GM19025 (cell line): ENCODE data around the gene MAB21L3.
A peak's percentile ranks its signal among the peaks of the same experiment; 100 is the strongest.

Experiments
- ATAC-seq: cut with Tn5 transposase; IDR thresholded peaks from one replicate; pipeline ENCODE4 v1.9.1; 2021; ENCODE audit warnings: mild to moderate bottlenecking, low read depth, moderate library complexity; ENCODE audit not compliant: unreplicated experiment

Gene MAB21L3

GRCh38 chr1:116110567-116111523 lies at the start of gene MAB21L3:
Gene MAB21L3, plus strand, starts transcription at chr1:116111399. Its CDS starts 1,217 bp downstream, at chr1:116112616.
- ATAC-seq = peak; percentile 60

- ATAC-seq = no peak
Observed at GRCh38 chr1:116062201-116062600, 49.0 kb upstream of the MAB21L3 start.

GRCh38 chr1:116064616-116065015 lies 46.6 kb upstream of the MAB21L3 start:
- no peak for ATAC-seq

GRCh38 chr1:116066868-116067565 lies 44.2 kb upstream of the MAB21L3 start:
- ATAC-seq = no peak

- ATAC-seq = no peak
Observed at GRCh38 chr1:116067566-116067890, 43.7 kb upstream of the MAB21L3 start.

DNA sequence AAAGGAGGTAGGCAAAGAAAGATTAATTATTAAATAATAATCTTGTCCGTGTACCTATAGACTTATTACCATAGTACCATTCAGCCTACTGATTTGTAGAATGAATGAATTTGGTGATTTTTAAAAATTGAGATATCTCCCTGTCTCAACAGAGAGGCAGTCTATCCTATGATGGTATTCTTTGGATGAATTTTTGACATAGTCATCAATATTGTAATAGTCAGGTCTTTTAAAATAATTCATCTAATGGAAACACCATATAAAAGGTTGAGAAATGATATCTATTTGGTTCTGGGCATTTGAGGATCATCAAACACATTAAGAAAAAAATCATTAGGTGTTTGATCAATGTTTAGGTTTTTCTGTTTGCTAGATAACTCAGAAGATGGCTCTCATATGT lies 35.6 kb upstream of the MAB21L3 start:
- ATAC-seq = no peak

DNA sequence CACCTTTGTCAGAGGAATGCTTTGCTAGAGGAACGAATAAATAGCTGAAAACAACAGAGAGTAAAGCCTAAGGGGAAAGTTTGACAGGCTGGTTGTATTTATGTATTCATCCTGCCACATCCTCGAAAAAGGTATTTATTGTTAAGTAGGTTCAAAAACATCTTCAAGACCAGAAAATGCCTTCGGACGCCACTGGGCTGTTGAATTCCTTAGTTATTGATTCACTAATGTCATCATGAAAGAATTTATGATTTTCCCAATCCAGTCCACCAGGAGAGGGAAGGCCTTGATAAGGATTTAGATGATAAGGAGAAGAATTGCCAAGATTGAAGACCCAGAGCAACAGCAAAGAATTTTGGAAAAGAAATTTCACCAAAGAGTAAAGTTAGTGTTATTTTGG lies 35.2 kb upstream of the MAB21L3 start:
- ATAC-seq = no peak

DNA sequence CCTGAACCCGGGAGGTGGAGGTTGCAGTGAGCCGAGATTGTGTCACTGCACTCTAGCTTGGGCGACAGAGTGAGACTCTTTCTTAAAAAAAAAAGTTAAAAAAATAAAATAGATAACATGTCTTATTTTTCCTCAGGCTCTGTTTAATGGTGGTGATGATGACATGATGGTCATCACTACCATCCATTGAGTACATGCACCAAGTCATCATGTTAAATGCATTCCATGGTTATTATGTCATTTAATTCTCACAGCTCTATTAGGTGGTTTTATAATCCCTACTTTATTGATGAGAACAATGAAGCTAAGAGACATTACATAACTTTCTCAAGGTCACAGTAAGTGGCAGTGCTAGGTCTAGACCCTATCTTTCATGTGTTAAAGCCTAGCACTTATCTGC lies 34.4 kb upstream of the MAB21L3 start:
- ATAC-seq = no peak

DNA sequence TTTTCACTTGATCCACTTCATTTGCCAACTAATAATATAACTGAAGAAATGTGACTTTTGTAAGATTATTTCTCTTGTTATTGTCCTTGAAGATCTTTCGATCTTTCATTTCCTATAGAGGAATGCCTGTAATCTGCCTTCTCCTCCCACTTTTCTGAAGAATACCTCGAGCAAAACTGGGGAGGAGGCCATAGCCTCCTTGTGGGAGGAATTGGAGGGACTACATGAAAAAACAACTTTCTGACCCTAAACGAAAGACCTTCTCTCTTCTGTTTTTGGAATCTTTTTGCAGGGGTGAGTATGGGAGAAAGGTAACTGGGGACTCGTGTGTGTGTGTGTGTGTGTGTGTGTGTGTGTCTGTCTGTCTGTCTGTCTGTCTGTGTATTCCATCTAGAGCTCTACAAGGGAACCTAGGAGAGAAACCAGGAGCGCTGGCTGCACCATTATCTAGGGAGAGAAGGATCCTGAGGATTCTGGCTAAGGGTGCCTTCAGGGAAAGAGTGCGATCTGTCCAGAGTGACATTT lies 32.4 kb upstream of the MAB21L3 start:
- no peak for ATAC-seq

- ATAC-seq = no peak
Observed at GRCh38 chr1:116087628-116088027, 23.6 kb upstream of the MAB21L3 start.

DNA sequence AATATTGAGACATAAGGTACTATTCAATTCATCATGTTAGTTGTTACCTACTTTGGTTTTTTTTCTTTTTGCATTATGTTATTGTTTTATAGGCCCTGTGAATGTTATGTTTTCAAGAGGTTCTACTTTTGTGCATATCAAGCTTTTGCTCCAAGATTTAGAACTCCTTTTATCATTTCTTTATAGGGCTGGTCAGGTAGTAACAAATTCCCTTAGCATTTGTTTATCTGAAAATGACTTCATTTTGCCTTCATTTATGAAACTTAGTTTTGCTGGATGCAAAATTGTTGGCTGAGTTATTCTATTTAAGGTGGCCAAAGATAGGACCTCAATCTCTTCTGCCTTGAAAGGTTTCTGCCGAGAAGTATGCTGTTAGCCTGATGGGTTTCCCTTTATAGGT lies 21.3 kb upstream of the MAB21L3 start:
- ATAC-seq = no peak

- ATAC-seq = no peak
Observed at GRCh38 chr1:116091083-116091482, 20.1 kb upstream of the MAB21L3 start.

GRCh38 chr1:116092752-116093489 lies 18.3 kb upstream of the MAB21L3 start:
- no peak for ATAC-seq

GRCh38 chr1:116095027-116095426 lies 16.2 kb upstream of the MAB21L3 start:
- no peak for ATAC-seq

GRCh38 chr1:116096013-116096618 lies 15.1 kb upstream of the MAB21L3 start:
- no peak for ATAC-seq

GRCh38 chr1:116097626-116098025 lies 13.6 kb upstream of the MAB21L3 start:
- ATAC-seq = no peak

DNA sequence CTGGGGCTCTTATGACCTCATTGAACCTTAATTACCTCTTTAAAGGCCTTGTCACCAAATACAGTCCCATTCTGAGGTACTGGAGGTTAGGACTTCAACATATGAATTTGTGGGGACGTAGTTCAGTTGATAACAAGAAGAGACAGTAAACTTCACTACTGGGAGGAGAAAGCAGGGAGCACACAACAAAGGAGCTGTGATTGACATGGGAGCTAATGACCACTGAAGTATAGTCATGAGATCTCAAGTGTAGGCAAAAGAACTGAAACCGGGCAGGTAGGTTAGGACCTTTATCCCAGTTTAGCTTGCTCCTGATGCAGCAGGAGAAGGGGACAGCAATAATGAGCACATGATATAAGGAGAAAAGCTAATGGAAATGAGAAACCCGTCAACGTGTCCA lies 11.8 kb upstream of the MAB21L3 start:
- ATAC-seq = no peak

- no peak for ATAC-seq
Observed at GRCh38 chr1:116099919-116100318, 11.3 kb upstream of the MAB21L3 start.

DNA sequence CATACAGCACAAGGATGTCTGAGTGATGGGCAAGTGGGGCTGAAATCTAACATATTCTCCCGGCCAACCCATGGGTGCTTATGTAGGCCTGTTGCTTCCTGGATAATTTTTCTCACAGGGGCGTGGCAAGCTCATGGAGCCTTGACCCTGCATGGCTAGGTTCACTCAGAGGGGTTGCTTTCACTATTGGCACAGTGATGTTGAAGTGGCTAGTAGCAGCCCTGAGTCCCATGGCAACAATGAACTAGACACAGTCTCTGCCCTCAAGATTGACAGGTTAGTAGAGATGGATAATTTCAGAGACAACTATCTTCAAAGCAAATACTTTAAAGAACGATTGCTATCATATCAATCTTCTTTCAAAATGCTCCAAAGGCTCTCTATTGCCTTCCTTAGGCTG lies 6.5 kb upstream of the MAB21L3 start:
- ATAC-seq = no peak

DNA sequence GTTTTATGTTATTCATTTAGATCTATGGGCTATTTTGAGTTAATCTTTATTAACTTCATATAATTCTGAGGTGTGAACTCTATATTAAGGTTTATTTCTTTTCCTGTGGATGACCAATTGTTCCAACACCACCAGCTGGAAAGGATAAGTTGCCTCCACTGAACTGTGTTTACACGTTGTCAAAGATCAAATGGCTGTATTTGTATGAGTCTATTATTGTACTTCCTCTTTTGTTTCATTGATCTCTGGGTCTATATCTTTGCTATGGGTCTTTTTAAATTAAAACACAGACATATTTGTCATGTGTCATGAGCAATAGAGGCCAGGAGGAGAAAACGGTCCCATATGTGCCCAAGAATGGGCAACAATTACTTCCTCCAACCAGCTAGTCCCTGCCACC lies 5.2 kb upstream of the MAB21L3 start:
- ATAC-seq = no peak
